Motor neuron (in vitro differentiated cells): ENCODE results near the gene GALNT12. TPM values are rescaled to one million over a fixed set of nuclear protein-coding genes. Genes with fewer than 3 reads are reported as not detected.

Source experiments
- ATAC-seq, 8 experiments: fragments of 200-7000 bp; cut with Tn5 transposase; replicated peaks in 6 of 8; 2 replicates each; pipeline ENCODE4 v1.8.0; 2021; ENCODE audit warnings: mild to moderate bottlenecking in 8 of 8, moderate library complexity in 8 of 8
- H3K27ac ChIP-seq, 2 donors: fragments of 250-450 bp; sonication (Bioruptor Pico); 2 replicates each; pipeline ENCODE4 v1.9.0; 2021; ENCODE audit warnings: antibody characterized with exemption in 2 of 2, mild to moderate bottlenecking in 2 of 2, moderate library complexity in 1 of 2
- H3K4me1 ChIP-seq, 2 donors: fragments of 250-450 bp; sonication (Bioruptor Pico); replicated peaks in 1 of 2; 2 replicates each; pipeline ENCODE4 v1.6.1; 2021; ENCODE audit warnings: antibody characterized with exemption in 2 of 2, mild to moderate bottlenecking in 2 of 2, moderate library complexity in 1 of 2
- H3K4me3 ChIP-seq, 5 donors: fragments of 250-450 bp; sonication (Bioruptor Pico); 2 replicates each; pipeline ENCODE4 v1.9.0; 2021; ENCODE audit warnings: antibody characterized with exemption in 5 of 5, mild to moderate bottlenecking in 5 of 5, moderate library complexity in 4 of 5
- WGBS, 10 experiments: fragments of 450-650 bp; shearing (Covaris generic); methylation state at CpG; one replicate each; pipeline ENCODE4 v1.0.0; 2022; 5-methylcytosine and 5-hydroxymethylcytosine counted together
- in situ Hi-C, 9 experiments: fragments of 400-800 bp; cut with MboI; loops; one replicate each; pipeline ENCODE4 v1.15.0; 2021; ENCODE audit warnings: low sequenced_read_pairs in 9 of 9, low pct_unique_long_range_greater_than_20kb in 2 of 9; ENCODE audit not compliant: unreplicated experiment in 9 of 9
- total RNA-seq, 8 experiments: library from RNA; unstranded; fragments of 300-600 nt; gene quantifications; 2 replicates each; pipeline versions ENCODE4 v1.2.3 to v1.2.4, GENCODE V29; 2022

GALNT12 gene
- total RNA-seq, 8 experiments from 2014 or later, result 0.96 to 397 (median 2.4) TPM

DNA sequence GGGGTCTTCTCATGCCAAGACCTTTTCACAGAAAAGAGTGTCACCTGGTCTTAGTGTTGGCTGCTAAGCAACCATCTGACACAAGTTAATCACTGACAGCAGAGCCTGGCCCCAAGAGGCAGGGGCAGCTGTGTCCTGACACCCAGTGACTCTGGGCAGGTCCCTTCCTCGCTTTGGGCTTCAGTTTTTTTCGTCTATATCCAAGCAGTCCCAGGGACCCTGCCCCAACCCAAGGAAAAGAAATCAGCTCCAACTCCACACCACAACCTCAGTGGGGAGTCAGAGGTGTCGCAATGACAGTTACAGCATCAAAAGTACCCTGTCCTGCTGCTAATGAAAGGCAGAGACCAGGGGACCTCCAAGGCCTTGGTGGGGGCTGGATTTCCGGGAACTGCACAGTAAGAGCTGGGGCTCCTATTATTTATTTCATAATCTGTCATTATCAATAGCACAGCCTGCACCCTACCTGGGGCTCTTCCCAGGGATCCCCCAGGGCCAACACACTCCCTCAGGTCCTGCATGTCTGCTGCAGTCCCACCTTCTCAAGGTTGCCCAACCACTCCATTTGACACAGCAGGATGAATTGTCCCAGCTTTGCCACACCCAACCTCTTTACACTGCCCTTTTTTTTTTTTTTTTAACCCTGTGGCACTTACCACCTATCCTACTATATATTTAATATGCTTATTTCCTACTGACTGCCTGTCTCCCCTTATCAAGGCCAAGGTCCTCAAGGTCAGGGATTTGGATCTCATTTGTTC lies 20.5 kb upstream of the GALNT12 start:
- Histone ChIP-seq H3K4me3 (no peak overlapping the region), H3K27ac (no peak overlapping the region), H3K4me1 (peaks cover 5 to 11% of the 10 kb centered on the region in 2 donors)
- ATAC-seq, result no peak
- 88 to 100% (median 96%) methylated on average over 1 to 3 of the region's 4 CpGs; no CpG with 5 or more reads in 5 of the 10 experiments for WGBS, 10 experiments
- in situ Hi-C loops, result loop anchor here in 5 of 9 experiments (25.0 kb wide), 2 partner anchors 475 to 700 kb away; no protein-coding TSS in a partner anchor

GRCh38 chr9:98787766-98788335 lies 19.6 kb upstream of the GALNT12 start:
- Histone ChIP-seq H3K4me3 (no peak overlapping the region), H3K27ac (no peak overlapping the region), H3K4me1 (peaks cover 5 to 12% of the 10 kb centered on the region in 2 donors)
- ATAC-seq, result no peak
- 83 to 100% (median 100%) methylated on average over 1 to 8 of the region's 12 CpGs; no CpG with 5 or more reads in 3 of the 10 experiments for WGBS, 10 experiments
- in situ Hi-C loops, result loop anchor here in 5 of 9 experiments (25.0 kb wide), 2 partner anchors 476 to 701 kb away; no protein-coding TSS in a partner anchor

GRCh38 chr9:98789483-98790133 lies 17.9 kb upstream of the GALNT12 start:
- in situ Hi-C loops, result loop anchor here in 5 of 9 experiments (25.0 kb wide), 2 partner anchors 477 to 702 kb away; no protein-coding TSS in a partner anchor
- Histone ChIP-seq H3K27ac (no peak overlapping the region), H3K4me1 (peaks cover 5 to 12% of the 10 kb centered on the region in 2 donors), H3K4me3 (no peak overlapping the region)
- 93 to 100% (median 97%) methylated on average over 1 to 3 of the region's 5 CpGs; no CpG with 5 or more reads in 6 of the 10 experiments for WGBS, 10 experiments
- ATAC-seq, result peak in 3 of 8 experiments; percentile 57 to 77 (median 58)

DNA sequence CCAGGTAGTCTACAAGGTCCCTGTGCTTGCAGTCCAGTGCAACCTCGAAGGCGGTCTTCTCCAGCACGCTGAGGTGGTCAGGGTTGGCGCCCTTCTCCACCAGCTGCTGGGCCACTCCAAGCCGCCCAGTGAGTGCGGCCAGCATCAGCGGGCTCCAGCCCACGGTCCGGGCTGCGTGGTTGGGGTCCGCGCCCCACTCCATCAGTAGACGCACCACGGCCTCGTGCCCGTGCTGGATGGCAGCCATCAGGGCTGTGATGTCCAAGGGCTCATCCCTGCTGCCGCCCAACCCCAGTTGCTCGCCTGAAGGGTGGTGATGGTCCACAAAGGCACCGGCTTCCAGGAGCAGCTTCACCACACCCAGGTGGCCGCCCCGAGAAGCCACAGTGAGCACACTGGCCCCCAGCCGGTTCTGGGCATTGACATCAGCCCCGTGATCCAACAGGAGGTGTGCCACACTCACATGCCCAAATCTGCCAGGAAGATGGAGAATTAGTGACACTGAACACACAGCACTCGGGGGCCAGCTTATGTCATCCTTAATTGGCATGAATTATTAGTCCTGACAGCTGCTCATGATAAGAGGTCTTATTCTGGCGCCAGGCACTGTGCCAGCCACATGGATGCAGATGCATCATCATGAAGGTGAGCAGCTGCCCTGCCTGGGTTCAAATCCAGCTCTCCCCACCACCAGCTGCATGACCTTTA lies 17.2 kb upstream of the GALNT12 start:
- no peak overlapping the region for H3K27ac ChIP-seq
- 40 to 100% (median 83%) methylated on average over 1 to 5 of the region's 25 CpGs; no CpG with 5 or more reads in 5 of the 10 experiments for WGBS, 10 experiments
- no peak overlapping the region for H3K4me3 ChIP-seq
- in situ Hi-C loops, result loop anchor here in 5 of 9 experiments (25.0 kb wide), 2 partner anchors 478 to 703 kb away; no protein-coding TSS in a partner anchor
- ATAC-seq, result no peak
- H3K4me1 ChIP-seq, result peaks cover 6 to 19% of the 10 kb centered on the region in 2 donors

GRCh38 chr9:98790842-98791607 lies 16.4 kb upstream of the GALNT12 start:
- Histone ChIP-seq H3K4me1 (peaks cover 9 to 21% of the 10 kb centered on the region in 2 donors), H3K4me3 (no peak overlapping the region), H3K27ac (peak overlapping the region in 1 of 2 donors; percentile 8)
- 59 to 80% (median 77%) methylated on average over 1 to 8 of the region's 10 CpGs; no CpG with 5 or more reads in 5 of the 10 experiments for WGBS, 10 experiments
- ATAC-seq, result peak; percentile 69 to 87 (median 85)
- in situ Hi-C loops, result loop anchor here in 5 of 9 experiments (25.0 kb wide), 2 partner anchors 479 to 704 kb away; no protein-coding TSS in a partner anchor

DNA sequence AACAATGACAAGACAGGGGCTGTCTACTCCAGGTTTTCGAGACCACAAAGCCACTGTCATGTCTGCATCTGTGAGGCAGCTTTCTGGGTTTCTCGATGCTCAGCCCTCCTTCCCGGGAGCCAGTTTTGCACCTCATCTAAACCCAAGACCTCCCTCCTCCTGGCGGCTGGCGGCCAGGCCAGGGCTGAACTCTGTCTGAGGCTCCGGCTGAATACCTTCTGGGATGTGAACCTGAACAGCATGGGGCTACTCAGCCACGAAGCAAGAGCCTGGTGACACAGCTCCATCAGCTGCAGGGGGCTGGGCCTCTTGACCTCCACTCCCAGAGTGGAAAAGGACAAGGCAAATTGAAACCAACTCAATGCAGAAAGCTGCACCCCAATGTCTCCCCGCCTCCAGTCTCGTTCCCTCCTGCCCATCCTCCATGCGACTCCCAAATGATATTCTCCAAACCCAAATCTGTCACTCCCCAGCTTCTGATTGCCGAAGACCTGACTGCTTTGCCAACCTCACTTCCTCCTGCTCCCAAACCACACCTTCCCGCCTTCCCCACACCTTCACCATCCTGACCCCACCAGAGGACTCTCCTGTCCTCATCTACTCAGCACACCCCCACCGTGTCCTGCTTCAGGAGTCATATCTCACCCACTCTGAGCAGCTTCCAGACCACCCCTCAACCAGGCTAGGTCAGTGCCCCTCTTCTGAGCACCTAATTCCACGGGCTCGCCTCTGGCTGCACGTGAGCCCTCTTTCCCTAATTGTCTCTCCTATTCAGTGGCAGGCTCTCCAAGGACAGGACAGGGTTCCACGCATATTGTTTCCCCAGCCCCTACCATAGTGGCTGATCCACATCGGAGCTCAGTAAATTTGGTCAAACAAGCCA lies 15.6 kb upstream of the GALNT12 start:
- no peak overlapping the region for H3K4me3 ChIP-seq
- 50 to 100% (median 78%) methylated on average over 1 to 13 of the region's 18 CpGs; no CpG with 5 or more reads in 2 of the 10 experiments for WGBS, 10 experiments
- in situ Hi-C loops, result loop anchor here in 5 of 9 experiments (25.0 kb wide), 2 partner anchors 480 to 705 kb away; no protein-coding TSS in a partner anchor
- peak overlapping the region in 1 of 2 donors; percentile 8 for H3K27ac ChIP-seq
- peaks cover 9 to 21% of the 10 kb centered on the region in 2 donors for H3K4me1 ChIP-seq
- ATAC-seq, result no peak

DNA sequence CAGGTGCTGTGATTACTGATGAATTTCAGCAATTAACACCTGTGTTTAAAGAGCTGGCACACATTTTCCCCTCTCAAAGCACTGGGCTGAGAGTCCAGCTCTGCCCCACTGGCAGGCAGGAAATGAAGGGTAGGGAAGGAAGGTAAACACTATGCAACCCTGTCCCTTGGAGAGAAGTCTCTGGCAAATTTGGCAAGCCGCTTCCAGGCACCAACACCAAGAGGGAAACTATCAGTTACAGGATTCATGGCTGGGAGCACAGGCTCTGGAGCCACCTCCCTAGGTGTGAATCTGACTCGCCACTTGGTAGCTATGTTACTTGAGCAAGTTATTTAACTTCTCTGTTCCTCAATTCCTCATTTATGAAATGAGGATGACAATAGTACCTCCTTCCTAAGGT lies 14.4 kb upstream of the GALNT12 start:
- H3K4me3 ChIP-seq, result no peak overlapping the region
- peaks cover 9 to 21% of the 10 kb centered on the region in 2 donors for H3K4me1 ChIP-seq
- 83 to 100% (median 100%) methylated on average over 1 to 2 of the region's 2 CpGs; no CpG with 5 or more reads in 5 of the 10 experiments for WGBS, 10 experiments
- in situ Hi-C loops, result loop anchor here in 5 of 9 experiments (25.0 kb wide), 2 partner anchors 481 to 706 kb away; no protein-coding TSS in a partner anchor
- H3K27ac ChIP-seq, result no peak overlapping the region
- ATAC-seq, result no peak

DNA sequence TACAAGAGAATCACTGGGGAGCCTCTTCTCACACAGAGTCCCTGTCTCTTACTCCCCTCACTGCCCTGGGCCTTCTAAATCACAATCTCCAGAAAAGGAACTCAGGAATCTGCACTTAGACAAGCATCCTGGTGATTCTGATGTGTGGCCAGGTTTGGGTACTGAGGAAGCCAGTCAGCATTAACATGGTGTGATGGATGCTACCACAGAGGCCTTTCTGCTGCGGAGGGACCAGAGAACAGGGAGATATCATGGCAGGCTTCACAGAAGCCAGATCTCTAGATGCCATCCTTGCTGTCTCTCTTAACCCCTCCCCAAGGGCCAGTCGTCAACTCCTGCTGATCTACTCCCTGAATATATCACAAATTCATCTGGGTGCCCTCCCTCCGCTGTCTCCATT lies 12.7 kb upstream of the GALNT12 start:
- Histone ChIP-seq H3K4me3 (no peak overlapping the region), H3K4me1 (peaks cover 9 to 21% of the 10 kb centered on the region in 2 donors), H3K27ac (no peak overlapping the region)
- ATAC-seq, result no peak
- 58 to 100% (median 75%) methylated on average over 1 to 3 of the region's 3 CpGs; no CpG with 5 or more reads in 2 of the 10 experiments for WGBS, 10 experiments
- in situ Hi-C loops, result loop anchor here in 5 of 9 experiments (25.0 kb wide), 2 partner anchors 483 to 708 kb away; no protein-coding TSS in a partner anchor

GRCh38 chr9:98795295-98795955 lies 12.0 kb upstream of the GALNT12 start:
- Histone ChIP-seq H3K27ac (no peak overlapping the region), H3K4me1 (peaks cover 9 to 21% of the 10 kb centered on the region in 2 donors), H3K4me3 (peak overlapping the region; percentile 44 to 68 (median 61))
- in situ Hi-C loops, result loop anchor here in 5 of 9 experiments (25.0 kb wide), 2 partner anchors 483 to 708 kb away; no protein-coding TSS in a partner anchor
- ATAC-seq, result no peak
- WGBS, 10 experiments, result 22 to 74% (median 43%) methylated on average over 2 to 11 of the region's 12 CpGs

DNA sequence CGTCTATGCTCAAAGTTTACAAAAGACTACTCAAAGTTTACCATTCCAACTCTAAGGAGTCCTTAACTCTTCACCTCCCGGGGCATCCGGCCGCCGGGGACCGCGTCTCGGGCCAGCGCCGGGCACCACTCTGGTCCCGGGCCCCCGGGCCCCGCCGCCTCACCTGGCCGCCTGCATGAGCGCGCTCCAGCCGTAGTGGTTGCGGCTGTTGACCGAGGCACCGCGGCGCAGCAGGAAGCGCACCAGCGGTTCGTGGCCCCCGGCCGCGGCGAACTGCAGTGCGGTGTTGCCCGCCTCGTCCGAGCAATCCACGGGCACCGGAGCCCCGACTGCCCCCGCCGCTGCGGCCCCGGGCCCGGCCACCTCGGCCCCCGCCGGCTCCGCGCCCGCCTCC lies 11.5 kb upstream of the GALNT12 start:
- H3K4me3 ChIP-seq, result peak overlapping the region; percentile 44 to 68 (median 61)
- 0 to 20% (median 0%) methylated on average over 1 to 7 of the region's 48 CpGs; no CpG with 5 or more reads in 4 of the 10 experiments for WGBS, 10 experiments
- no peak overlapping the region for H3K27ac ChIP-seq
- peak in 6 of 8 experiments; percentile 21 to 51 (median 41) for ATAC-seq
- peaks cover 9 to 20% of the 10 kb centered on the region in 2 donors for H3K4me1 ChIP-seq
- in situ Hi-C loops, result loop anchor here in 5 of 9 experiments (25.0 kb wide), 2 partner anchors 484 to 709 kb away; no protein-coding TSS in a partner anchor
